Gastroesophageal sphincter (tissue), 3 donors: ENCODE results near the gene PPP1R16B.

Experiments
- EP300 ChIP-seq: sonication (generic); formaldehyde crosslinking; IDR thresholded peaks from one replicate; pipeline ENCODE4 v1.6.1; 2017; ENCODE audit warnings: antibody characterized with exemption, mild to moderate bottlenecking
- POLR2A ChIP-seq, 2 donors: fragments of 450-650 bp; IDR thresholded peaks; one replicate each; pipeline ENCODE4 v1.6.1; 2017; ENCODE audit warnings: antibody characterized with exemption in 2 of 2, mild to moderate bottlenecking in 2 of 2, moderate library complexity in 1 of 2
- POLR2AphosphoS5 ChIP-seq: sonication (generic); formaldehyde crosslinking; IDR thresholded peaks from one replicate; pipeline ENCODE4 v1.6.1; 2017; ENCODE audit warnings: antibody characterized with exemption
- TF ChIP-seq, protein P1 (sequence below), 4 experiments: fragments of 200-600 bp in 2 of 4; fragments of 450-650 bp in 2 of 4; sonication (generic) in 1 of 4; IDR thresholded peaks; one replicate each; pipeline ENCODE4 v1.5.1; 2017 to 2019; ENCODE audit warnings: antibody characterized with exemption in 4 of 4, mild to moderate bottlenecking in 2 of 4, moderate library complexity in 2 of 4

DNA sequence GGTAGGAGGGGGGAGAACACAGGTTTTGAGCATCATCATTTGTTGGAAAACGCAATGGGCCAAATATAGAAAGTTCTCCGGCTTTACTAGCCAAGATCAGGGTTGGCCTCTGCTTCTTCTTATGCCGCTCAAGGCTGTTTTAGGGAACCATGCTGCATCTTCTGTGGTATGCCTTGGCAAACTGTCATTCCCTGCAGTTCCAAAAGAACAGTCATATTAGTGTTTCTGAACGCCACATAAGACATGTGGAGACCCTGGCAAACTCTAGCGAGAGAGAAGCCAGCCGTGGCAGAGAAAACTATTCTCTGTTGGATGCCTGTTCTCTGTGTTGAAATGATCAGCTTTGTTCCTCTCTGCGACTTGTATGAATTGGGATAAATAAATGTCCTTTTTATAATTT lies 46.4 kb upstream of the PPP1R16B start:
- TF ChIP-seq, protein P1, sequence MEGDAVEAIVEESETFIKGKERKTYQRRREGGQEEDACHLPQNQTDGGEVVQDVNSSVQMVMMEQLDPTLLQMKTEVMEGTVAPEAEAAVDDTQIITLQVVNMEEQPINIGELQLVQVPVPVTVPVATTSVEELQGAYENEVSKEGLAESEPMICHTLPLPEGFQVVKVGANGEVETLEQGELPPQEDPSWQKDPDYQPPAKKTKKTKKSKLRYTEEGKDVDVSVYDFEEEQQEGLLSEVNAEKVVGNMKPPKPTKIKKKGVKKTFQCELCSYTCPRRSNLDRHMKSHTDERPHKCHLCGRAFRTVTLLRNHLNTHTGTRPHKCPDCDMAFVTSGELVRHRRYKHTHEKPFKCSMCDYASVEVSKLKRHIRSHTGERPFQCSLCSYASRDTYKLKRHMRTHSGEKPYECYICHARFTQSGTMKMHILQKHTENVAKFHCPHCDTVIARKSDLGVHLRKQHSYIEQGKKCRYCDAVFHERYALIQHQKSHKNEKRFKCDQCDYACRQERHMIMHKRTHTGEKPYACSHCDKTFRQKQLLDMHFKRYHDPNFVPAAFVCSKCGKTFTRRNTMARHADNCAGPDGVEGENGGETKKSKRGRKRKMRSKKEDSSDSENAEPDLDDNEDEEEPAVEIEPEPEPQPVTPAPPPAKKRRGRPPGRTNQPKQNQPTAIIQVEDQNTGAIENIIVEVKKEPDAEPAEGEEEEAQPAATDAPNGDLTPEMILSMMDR (IDR thresholded peaks at IDR 0.05), result no peak
- TF ChIP-seq EP300, result no peak
- no peak for TF ChIP-seq POLR2A (IDR thresholded peaks at IDR 0.05)
- no peak for TF ChIP-seq POLR2AphosphoS5
